NK-92 (cell line): ENCODE results near the gene ZIC5.

Experiments used
- DNase-seq: peaks from one replicate; lab custom pipeline; 2025; ENCODE audit not compliant: unreplicated experiment; lab: John Stamatoyannopoulos, UW

The ZIC5 gene

GRCh38 chr13:99987154-99988019 lies 15.8 kb upstream of the ZIC5 start:
- DNase-seq, result no peak

DNA sequence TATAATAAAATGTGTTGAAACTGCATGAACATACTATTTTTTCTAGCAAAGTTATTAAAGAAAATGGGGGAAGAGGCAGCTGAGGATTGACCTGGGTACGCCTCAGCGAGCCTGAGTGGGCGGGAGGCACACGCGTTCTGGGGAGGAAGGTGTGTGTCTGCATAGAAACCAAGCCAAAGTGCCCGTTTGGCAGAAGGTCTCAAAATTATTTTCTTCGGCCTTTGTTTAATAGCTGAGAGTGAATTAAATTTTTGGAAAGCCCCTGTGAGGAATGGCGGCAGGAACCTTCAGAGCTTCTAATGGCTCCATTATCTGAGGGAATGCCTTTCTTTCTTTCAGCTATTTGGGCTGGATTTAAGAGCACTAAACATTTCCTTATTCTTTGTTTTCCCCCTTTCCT lies 15.2 kb upstream of the ZIC5 start:
- no peak for DNase-seq

- no peak for DNase-seq
These were observed 14.4 kb upstream of the ZIC5 start for GRCh38 chr13:99985886-99986527.

- DNase-seq, result no peak
These were observed 13.8 kb upstream of the ZIC5 start for GRCh38 chr13:99985241-99985874.

GRCh38 chr13:99984461-99985240 lies 13.1 kb upstream of the ZIC5 start:
- DNase-seq, result no peak

DNA sequence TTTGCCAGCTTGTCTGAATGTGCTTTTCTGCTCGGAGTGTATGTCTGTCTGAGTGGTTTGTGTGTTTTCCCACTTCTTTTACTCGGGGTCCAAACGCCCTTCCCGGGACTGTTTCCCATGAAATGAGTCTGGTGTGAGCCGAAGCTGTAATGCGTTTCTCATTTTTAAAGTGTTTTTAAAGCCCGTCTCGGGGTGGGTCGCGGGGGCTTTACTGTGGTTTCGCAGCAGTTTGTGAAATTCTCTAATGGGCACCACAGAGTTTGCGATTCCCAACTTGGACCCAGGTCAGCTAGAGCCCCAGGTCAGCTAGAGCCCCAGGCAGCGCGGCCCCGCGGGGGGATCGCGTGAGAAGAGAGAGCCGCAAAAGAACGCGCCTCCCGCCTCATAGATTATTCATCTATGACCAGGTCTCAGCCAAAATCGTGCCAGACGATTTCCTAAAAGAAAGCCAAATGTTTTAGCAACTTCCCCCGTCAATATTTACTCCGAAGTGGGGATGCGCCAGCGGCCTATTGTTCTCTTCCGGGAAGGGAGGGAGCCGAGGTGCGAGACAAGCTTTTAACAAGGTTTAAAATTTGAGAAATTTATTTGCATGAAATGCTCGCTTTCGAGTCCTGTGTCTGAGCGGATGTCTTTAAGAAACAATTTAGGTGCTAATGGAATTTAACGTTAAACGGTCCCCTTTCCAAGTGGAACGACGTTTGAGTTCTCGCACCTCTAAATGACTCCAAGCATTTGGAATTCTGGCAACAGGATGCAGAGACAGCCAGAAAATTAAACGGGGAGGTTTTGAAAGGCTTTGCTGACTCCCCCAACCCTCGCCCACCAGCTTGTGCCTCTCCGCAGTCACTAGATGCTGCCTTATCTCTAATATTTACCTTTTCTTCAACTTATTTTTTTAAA lies 12.2 kb upstream of the ZIC5 start:
- no peak for DNase-seq

DNA sequence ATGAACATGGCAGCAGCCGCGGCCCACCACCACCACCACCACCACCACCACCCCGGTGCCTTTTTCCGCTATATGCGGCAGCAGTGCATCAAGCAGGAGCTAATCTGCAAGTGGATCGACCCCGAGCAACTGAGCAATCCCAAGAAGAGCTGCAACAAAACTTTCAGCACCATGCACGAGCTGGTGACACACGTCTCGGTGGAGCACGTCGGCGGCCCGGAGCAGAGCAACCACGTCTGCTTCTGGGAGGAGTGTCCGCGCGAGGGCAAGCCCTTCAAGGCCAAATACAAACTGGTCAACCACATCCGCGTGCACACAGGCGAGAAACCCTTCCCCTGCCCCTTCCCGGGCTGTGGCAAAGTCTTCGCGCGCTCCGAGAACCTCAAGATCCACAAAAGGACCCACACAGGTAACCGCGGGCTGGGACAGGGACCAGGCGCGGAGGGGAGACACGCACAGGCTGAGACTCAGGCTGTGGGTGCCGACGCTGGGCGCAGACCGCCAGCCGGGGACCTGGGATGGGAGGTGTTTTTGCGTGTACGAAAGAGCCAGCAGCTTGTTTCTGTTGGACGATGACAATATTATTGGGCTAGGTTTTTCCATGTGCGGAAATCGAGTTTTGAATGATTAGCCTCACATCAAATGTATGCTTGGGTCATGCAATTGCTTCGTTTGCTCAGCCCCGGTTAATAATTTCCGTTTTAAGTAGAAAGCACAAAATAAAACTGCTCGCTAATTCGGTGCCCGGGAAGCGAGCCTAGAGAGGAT lies 11.3 kb upstream of the ZIC5 start:
- no peak for DNase-seq

DNA sequence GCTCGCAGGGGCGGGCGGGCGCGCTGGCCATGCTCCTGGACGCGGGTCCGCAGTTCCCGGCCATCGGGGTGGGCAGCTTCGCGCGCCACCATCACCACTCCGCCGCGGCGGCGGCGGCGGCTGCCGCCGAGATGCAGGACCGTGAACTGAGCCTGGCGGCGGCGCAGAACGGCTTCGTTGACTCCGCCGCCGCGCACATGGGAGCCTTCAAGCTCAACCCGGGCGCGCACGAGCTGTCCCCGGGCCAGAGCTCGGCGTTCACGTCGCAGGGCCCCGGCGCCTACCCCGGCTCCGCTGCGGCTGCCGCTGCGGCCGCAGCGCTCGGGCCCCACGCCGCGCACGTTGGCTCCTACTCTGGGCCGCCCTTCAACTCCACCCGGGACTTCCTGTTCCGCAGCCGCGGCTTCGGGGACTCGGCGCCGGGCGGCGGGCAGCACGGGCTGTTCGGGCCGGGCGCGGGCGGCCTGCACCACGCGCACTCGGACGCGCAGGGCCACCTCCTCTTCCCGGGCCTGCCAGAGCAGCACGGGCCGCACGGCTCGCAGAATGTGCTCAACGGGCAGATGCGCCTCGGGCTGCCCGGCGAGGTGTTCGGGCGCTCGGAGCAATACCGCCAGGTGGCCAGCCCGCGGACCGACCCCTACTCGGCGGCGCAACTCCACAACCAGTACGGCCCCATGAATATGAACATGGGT lies 10.6 kb upstream of the ZIC5 start:
- DNase-seq, result no peak

- DNase-seq, result no peak
These were observed 10.1 kb upstream of the ZIC5 start, which contains the start of gene ZIC2 for GRCh38 chr13:99981735-99982035. ZIC2 (plus strand) TSS chr13:99981784; CDS start chr13:99982065, 281 bp downstream.

DNA sequence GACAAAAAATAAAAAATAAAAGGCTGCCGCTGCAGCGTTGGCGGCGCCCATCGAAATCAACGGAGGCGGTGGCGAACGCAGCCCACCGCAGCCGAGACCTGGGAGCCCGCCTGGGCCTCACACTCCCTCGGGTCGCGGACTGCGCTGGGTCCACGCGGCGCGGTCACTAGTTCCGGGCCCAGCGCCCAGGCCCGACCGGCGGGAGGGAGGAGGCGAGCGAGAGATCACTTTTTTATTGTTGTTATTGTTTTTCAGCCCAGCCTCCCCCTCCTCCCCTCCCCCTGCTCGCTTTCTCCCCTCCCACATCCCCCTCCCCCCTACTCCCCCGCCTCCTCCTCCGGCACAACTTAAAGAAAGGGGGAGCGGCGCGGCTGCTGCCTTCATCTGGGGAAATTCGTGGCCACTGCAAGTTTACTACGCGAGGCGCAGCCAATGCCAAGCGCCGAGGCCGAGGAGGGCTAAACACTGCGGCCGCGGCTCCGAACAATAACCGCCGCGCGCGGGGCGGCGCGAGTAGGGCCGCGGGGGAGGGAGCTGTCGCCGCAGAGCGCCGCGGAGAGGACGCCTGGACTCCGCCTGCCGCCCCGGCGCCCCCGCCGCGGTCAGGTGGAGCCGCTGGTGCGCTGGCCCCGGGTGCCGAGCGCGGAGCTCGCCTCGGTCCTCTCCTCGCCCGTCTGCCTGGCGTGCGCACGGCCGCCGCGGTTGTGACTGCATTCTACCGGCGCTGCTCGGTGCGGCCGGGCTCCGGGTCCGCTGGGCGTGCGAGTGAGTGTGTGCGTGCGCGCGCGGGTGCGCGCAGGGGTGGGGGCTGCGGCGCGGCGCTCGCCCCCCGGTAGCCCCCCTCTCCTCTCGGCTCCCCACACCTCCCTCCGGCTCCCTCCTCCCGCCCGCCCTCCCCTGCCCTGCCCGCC lies 9.5 kb upstream of the ZIC5 start:
- no peak for DNase-seq

GRCh38 chr13:99980201-99980823 lies 8.7 kb upstream of the ZIC5 start:
- DNase-seq, result no peak

DNA sequence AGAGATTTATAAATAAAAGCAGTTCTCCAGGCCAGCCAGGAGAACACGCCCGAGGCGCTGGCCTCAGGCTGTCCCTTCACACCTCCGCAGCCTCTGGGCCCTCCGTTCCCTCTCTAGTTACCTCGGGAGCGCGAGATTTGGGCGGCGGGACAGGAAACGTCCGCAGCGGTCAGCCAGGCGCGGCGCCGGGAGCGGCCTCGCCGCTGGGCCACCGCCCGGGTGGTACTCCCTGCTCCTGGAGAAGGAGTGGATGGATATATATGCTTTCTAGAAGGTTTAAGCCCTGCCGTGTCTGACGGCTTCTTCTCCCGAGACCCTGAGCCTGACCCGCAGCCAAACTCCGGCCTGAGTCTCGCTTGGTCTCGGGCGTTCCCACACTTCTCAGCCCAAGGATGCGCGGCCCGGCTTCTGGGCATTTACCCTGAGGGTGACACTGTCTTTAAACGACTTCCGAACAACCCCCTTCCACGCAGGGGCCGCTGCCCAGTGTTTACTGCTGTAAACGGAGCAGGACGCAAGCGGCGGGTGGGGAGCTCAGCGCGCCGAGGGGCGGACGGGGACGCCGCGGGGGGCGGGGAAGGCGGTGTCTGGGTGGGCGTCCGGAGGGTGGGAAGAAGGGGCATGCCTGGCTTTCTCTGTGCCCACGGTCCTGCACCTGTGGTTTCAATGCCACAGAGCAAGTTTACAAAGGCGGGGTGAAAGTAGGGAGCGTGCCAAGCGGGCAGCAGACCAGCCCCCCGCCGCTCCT lies 8.1 kb upstream of the ZIC5 start:
- DNase-seq, result no peak

DNA sequence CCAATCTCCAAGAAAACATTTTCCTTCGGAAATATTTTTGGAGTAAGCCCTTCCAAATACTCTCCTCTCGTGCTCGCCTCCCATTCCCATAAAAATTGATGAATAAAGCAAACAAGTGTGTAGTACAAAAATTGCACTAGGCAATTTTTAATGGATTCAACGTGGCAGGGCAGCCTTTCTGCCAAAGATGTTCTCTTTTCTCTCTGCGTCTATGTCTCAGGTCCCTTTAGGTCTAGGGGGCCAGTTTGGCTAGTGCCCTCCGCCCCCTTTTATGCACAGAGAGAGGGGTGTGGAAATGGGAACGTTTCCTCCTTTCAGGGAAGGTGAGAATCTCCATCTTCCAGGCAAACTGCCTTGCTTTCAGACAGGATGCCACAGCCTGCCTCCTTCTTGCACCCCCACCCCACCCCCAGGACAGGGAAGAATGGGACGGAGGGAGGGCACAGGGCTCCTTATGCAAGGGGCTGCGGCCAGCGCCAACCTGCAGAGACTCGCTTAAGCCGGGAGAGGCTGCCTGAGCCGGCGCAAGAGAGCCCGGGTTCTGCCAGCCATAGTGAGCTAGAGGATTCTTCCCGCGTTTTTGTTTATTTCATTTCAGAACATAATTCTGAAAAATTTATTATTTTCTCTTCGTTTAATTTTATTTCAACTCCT lies 7.4 kb upstream of the ZIC5 start:
- no peak for DNase-seq

- no peak for DNase-seq
These were observed 6.6 kb upstream of the ZIC5 start for GRCh38 chr13:99977912-99978798.

- no peak for DNase-seq
These were observed 5.9 kb upstream of the ZIC5 start for GRCh38 chr13:99977334-99977911.
